ENCODE data around the gene CCDC24. TPM values are rescaled to one million over a fixed set of nuclear protein-coding genes. Genes with fewer than 3 reads are reported as not detected.

Gene CCDC24
- total RNA-seq, 1 donor from 2014 or later, result 5.4 TPM

GRCh38 chr1:43978551-43979260, 12.7 kb upstream of the CCDC24 start, which contains the start of gene B4GALT2:
Gene B4GALT2, plus strand, starts transcription at chr1:43979210. Its CDS starts 1,951 bp downstream, at chr1:43981161.
- intact Hi-C loops (cut with DNase I), result no loop called here
- DNase-seq (ENCODE audit: low spot score) (no peak), ATAC-seq (no peak)

- intact Hi-C loops (cut with DNase I), result no loop called here
- ATAC-seq (no peak), DNase-seq (ENCODE audit: low spot score) (no peak)
Measured at GRCh38 chr1:43979261-43979527, 12.2 kb upstream of the CCDC24 start.

GRCh38 chr1:43979528-43980254, 11.7 kb upstream of the CCDC24 start:
- intact Hi-C loops (cut with DNase I), result no loop called here
- ATAC-seq, result peak; percentile 41
- DNase-seq (ENCODE audit: low spot score), result peak; percentile 72

- DNase-seq (ENCODE audit: low spot score) (no peak), ATAC-seq (no peak)
- intact Hi-C loops (cut with DNase I), result no loop called here
Measured at GRCh38 chr1:43980255-43981134, 10.9 kb upstream of the CCDC24 start.

- ATAC-seq (no peak), DNase-seq (ENCODE audit: low spot score) (no peak)
- intact Hi-C loops (cut with DNase I), result no loop called here
Measured at GRCh38 chr1:43981135-43981491, 10.3 kb upstream of the CCDC24 start.

- intact Hi-C loops (cut with DNase I), result no loop called here
Measured at GRCh38 chr1:43981636-43982035, 9.8 kb upstream of the CCDC24 start.

GRCh38 chr1:43982241-43982640, 9.2 kb upstream of the CCDC24 start:
- intact Hi-C loops (cut with DNase I), result no loop called here
- ATAC-seq, result no peak
- DNase-seq (ENCODE audit: low spot score), result no peak

More at GRCh38 chr1:43981636-43982035, 9.8 kb upstream of the CCDC24 start:
- ATAC-seq (no peak), DNase-seq (ENCODE audit: low spot score) (no peak)

- ATAC-seq, result no peak
- intact Hi-C loops (cut with DNase I), result no loop called here
- no peak for DNase-seq (ENCODE audit: low spot score)
Measured at GRCh38 chr1:43982808-43983207, 8.6 kb upstream of the CCDC24 start.

- intact Hi-C loops (cut with DNase I), result no loop called here
- DNase-seq (ENCODE audit: low spot score), result no peak
- ATAC-seq, result no peak
Measured at GRCh38 chr1:43983253-43983899, 8.0 kb upstream of the CCDC24 start.

GRCh38 chr1:43984855-43985254, 6.5 kb upstream of the CCDC24 start:
- ATAC-seq (no peak), DNase-seq (ENCODE audit: low spot score) (no peak)
- intact Hi-C loops (cut with DNase I), result no loop called here

- intact Hi-C loops (cut with DNase I), result no loop called here
- DNase-seq (ENCODE audit: low spot score), result no peak
- no peak for ATAC-seq
Measured at GRCh38 chr1:43985984-43986595, 5.3 kb upstream of the CCDC24 start.

- DNase-seq (ENCODE audit: low spot score) (no peak), ATAC-seq (no peak)
- intact Hi-C loops (cut with DNase I), result no loop called here
Measured at GRCh38 chr1:43986712-43987111, 4.7 kb upstream of the CCDC24 start.

GRCh38 chr1:43987159-43987902, 4.1 kb upstream of the CCDC24 start:
- ATAC-seq, result no peak
- intact Hi-C loops (cut with DNase I), result no loop called here
- DNase-seq (ENCODE audit: low spot score), result no peak

- no peak for DNase-seq (ENCODE audit: low spot score)
- intact Hi-C loops (cut with DNase I), result no loop called here
- ATAC-seq, result no peak
Measured at GRCh38 chr1:43990271-43991199, 864 bp upstream of the CCDC24 start.

GRCh38 chr1:43991200-43991475, 261 bp upstream of the CCDC24 start:
- no peak for ATAC-seq
- intact Hi-C loops (cut with DNase I), result no loop called here
- no peak for DNase-seq (ENCODE audit: low spot score)

- intact Hi-C loops (cut with DNase I), result no loop called here
- ATAC-seq, result no peak
- DNase-seq (ENCODE audit: low spot score), result no peak
Measured at GRCh38 chr1:43992232-43992995, 1.0 kb downstream of the CCDC24 start.

All from sciatic nerve (tissue), 2 donors.